Muscle of leg (tissue), 11 donors: ENCODE results near the gene LEKR1. TPM values are rescaled to one million over a fixed set of nuclear protein-coding genes. Genes with fewer than 3 reads are reported as not detected.
"Not testable (repeated sequence)": the region's sequence is repeated elsewhere in the genome, so short reads cannot be mapped to it uniquely, and the experiment has no call there.

Source experiments
- DNase-seq: peaks from one replicate; pipeline ENCODE4 v3.0.0; 2013
- H3K27ac ChIP-seq: one replicate; pipeline ENCODE4 v1.5.1; 2013; ENCODE audit warnings: mild to moderate bottlenecking, low read length, control low read depth
- H3K27me3 ChIP-seq: one replicate; pipeline ENCODE4 v1.6.1; 2013; ENCODE audit warnings: low read length; ENCODE audit not compliant: control insufficient read depth, insufficient read depth
- H3K36me3 ChIP-seq: one replicate; pipeline ENCODE4 v1.6.1; 2013; ENCODE audit warnings: low read length; ENCODE audit not compliant: control insufficient read depth, insufficient read depth
- H3K4me1 ChIP-seq: one replicate; pipeline ENCODE4 v1.6.1; 2013; ENCODE audit warnings: low read length; ENCODE audit not compliant: control insufficient read depth, insufficient read depth
- H3K4me3 ChIP-seq: one replicate; pipeline ENCODE4 v1.5.1; 2013; ENCODE audit warnings: low read length, control low read depth
- H3K9me3 ChIP-seq: replicated peaks from 2 replicates; pipeline ENCODE4 v1.6.1; 2013; ENCODE audit warnings: low read depth, low read length; ENCODE audit not compliant: control insufficient read depth
- WGBS: methylation state at CpG from one replicate; pipeline ENCODE4 v1.1.5; 2013; ENCODE audit warnings: missing lambda C conversion rate; ENCODE audit not compliant: insufficient coverage; 5-methylcytosine and 5-hydroxymethylcytosine counted together
- polyA plus RNA-seq, 8 donors: library from polyadenylated mRNA; unstranded; fragments of 120-200 nt; gene quantifications; one replicate each; pipeline versions ENCODE4 v1.2.1 to v1.2.3, GENCODE V29; 2013; ENCODE audit warnings: inconsistent platforms in 1 of 8, low replicate concordance in 1 of 8; ENCODE audit not compliant: insufficient read length in 8 of 8, insufficient read depth in 1 of 8
- total RNA-seq: library from RNA; stranded (reverse); fragments of 120-200 nt; gene quantifications from one replicate; pipeline ENCODE4 v1.2.4, GENCODE V29; 2013

The LEKR1 gene
- total and polyA plus RNA-seq, 9 donors, result 0.15 to 1.5 (median 0.66) TPM

DNA sequence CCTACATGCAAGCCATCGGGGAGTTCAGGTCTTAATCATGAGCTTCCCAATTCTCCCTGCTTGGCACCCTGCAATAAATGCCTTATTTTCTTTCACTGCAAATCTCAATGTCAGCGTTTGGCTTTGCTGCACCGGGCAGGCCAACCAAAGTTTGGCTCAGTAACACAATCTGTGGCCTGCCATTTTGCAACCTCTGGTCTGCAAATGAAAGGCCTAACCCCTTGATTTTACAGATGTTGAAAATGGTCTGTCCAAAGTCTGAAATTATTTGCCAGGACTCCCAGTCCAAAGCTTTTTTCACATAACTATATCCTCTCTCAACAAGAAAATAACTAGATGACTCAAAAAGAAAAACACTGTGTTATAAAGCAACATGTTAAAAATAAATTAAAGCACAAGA lies 34.0 kb upstream of the LEKR1 start:
- DNase-seq, result no peak
- no peaks in the 10 kb centered on the region for H3K27me3 ChIP-seq
- WGBS, result 85% methylated on average over 3 of the region's 3 CpGs
- no peak overlapping the region for H3K4me3 ChIP-seq
- H3K9me3 ChIP-seq, result no peaks in the 10 kb centered on the region
- no peak overlapping the region for H3K27ac ChIP-seq
- H3K4me1 ChIP-seq, result no peaks in the 10 kb centered on the region
- H3K36me3 ChIP-seq, result no peaks in the 10 kb centered on the region

DNA sequence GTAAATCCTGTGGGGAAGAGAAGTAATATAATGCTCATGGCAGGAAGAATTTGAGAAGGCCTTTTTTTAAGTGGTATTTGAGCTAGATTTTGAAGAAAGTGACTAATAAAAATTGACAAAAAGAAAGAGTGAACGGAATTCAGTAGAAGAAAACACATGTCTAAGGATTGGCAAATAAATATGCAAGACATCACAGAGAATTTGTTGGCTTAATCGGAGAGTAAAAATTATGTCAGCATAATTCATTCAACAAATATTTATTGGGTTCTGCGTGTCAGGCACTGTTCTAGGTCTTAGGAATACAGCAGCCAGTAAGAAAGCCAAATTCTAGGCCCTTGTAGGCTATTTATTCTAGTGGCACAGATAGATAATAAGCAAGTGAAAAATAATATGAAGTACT lies 33.6 kb upstream of the LEKR1 start:
- no CpG with 5 or more reads among the region's 3 CpGs for WGBS
- H3K36me3 ChIP-seq, result no peaks in the 10 kb centered on the region

DNA sequence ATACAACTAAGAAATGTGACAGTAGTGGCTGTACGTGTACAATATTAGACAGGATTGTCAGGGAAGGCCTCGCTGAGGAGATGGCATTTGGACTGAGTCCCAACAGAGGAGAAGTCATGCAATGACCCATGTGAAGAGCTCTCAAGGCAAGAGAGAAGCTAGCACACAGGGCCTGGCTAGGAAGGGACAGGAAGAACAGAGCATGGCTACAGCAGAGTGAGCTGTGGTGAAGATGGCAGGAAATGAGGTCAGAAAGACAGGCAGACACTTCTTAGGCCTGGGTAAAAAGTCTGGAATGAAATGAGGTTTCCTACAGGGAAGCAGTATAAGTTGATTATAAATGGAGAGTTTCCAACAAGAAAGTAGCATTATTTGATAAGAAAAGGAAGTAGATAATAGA lies 33.2 kb upstream of the LEKR1 start:
- Histone ChIP-seq H3K4me3 (no peak overlapping the region), H3K27me3 (no peaks in the 10 kb centered on the region), H3K9me3 (no peaks in the 10 kb centered on the region), H3K4me1 (no peaks in the 10 kb centered on the region), H3K27ac (no peak overlapping the region), H3K36me3 (no peaks in the 10 kb centered on the region)
- WGBS, result 76% methylated on average over 2 of the region's 2 CpGs
- no peak for DNase-seq

More for the DNA sequence above, 33.6 kb upstream of the LEKR1 start:
- Histone ChIP-seq H3K4me3 (no peak overlapping the region), H3K9me3 (no peaks in the 10 kb centered on the region), H3K4me1 (no peaks in the 10 kb centered on the region), H3K27me3 (no peaks in the 10 kb centered on the region), H3K27ac (no peak overlapping the region)
- no peak for DNase-seq

DNA sequence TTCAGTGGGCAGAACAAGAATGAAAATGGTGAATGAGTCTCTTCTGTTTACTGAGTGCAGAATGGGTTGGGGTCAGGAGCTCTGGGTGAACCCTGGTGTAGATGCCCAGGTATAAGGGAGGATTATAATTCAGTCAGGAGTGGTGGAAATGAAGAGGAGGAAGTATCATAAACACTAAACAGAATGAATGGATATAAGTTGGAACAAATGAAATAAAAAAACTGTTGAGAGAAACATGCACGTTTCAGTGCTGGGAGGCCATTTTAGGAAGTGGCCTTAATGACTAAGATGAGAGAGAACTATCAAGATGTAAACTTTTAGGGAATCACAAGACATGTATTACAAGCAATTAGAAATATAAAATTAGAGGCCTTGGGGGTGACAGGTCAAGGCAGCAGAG lies 32.8 kb upstream of the LEKR1 start:
- H3K27ac ChIP-seq, result no peak overlapping the region
- no peak overlapping the region for H3K4me3 ChIP-seq
- no CpG with 5 or more reads among the region's 1 CpG for WGBS
- DNase-seq, result no peak
- H3K4me1 ChIP-seq, result no peaks in the 10 kb centered on the region
- no peaks in the 10 kb centered on the region for H3K9me3 ChIP-seq
- H3K27me3 ChIP-seq, result no peaks in the 10 kb centered on the region
- H3K36me3 ChIP-seq, result no peaks in the 10 kb centered on the region

DNA sequence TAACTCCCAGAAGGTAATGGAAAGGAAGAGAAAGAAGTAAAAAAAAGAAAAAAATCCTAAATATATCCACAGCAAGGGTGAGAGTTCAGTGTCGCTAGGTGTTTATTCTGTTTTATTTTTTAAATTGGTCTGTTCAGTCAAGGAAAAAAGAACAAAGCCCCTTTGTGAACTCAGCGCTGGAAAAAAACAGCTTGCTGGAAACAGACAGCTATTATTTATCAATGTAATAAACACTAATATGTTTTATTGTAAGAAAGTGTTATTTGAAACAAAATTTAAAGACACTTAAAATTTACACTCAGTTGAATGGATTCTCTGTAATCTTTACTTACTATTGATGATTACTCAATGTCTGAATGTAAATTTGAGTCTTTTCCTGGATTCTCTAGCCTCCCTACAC lies 32.3 kb upstream of the LEKR1 start:
- no CpG with 5 or more reads among the region's 2 CpGs for WGBS
- H3K27ac ChIP-seq, result no peak overlapping the region
- no peaks in the 10 kb centered on the region for H3K36me3 ChIP-seq
- DNase-seq, result no peak
- H3K27me3 ChIP-seq, result no peaks in the 10 kb centered on the region
- no peaks in the 10 kb centered on the region for H3K9me3 ChIP-seq
- no peak overlapping the region for H3K4me3 ChIP-seq
- H3K4me1 ChIP-seq, result no peaks in the 10 kb centered on the region

DNA sequence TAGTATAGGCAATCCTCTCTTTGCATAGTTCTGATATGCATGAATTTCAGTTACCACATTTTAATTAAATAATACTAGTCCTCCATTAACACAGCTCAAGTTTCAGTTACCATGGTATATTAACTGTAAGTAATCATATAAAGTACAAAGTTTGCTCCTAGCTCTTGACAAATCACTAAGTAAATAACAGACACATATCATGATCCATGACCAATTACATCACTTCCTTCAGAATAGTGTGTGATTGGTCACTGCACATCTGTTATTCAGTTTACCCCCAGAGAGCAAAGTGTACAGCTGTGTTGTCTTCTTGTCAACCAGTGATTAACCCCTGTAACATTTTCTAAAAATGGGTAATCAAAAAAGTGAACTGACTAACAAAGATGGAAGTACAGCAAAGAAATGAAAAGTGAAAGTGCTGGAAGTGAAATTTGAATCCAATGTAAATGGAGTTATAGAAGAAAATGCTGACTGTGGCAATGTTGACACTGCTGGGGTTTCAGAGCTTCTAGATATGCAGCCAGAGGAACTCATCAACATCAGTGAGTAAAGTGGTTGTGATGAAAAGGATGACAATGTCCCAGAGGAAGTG lies 30.2 kb upstream of the LEKR1 start:
- H3K4me1 ChIP-seq, result no peaks in the 10 kb centered on the region
- DNase-seq, result peak; percentile 7
- H3K27ac ChIP-seq, result no peak overlapping the region
- H3K27me3 ChIP-seq, result no peaks in the 10 kb centered on the region
- H3K9me3 ChIP-seq, result no peaks in the 10 kb centered on the region
- no peaks in the 10 kb centered on the region for H3K36me3 ChIP-seq
- H3K4me3 ChIP-seq, result no peak overlapping the region

DNA sequence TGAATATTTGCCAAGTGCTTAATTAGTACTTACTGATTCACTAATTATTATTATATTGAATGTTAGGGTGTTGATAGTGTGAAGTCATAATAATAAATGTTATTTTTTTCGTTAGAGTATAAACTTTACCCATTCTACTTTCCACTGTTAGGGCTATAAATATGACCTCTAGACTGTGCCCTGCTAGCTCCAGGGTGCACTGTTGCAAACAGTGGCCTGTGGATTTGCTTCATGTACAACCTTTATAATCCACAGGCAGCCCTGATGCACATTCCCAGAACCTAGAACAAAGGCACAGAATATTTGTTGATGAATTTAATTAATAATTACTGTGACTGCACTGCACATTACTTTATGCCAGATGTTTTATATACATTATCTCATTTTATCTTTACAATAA lies 28.8 kb upstream of the LEKR1 start:
- Histone ChIP-seq H3K9me3 (no peaks in the 10 kb centered on the region), H3K27me3 (no peaks in the 10 kb centered on the region), H3K36me3 (no peaks in the 10 kb centered on the region), H3K27ac (no peak overlapping the region), H3K4me1 (no peaks in the 10 kb centered on the region), H3K4me3 (no peak overlapping the region)
- WGBS, result no CpG with 5 or more reads among the region's 1 CpG
- DNase-seq, result no peak

DNA sequence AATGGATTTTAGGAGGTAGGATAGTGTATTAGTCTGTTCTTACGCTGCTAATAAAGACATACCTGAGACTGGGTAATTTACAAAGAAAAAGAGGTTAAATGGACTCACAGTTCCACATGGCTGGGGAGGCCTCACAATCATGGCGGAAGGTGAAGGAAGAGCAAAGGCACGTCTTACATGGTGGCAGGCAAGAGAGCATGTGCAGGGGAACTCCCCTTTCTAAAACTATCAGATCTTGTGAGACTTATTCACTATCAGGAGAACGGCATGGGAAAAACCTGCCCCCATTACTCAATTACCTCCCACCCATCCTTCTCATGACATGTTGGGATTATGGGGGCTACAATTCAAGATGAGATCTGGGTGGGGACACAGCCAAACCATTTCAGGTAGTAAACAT lies 25.9 kb upstream of the LEKR1 start:
- H3K27ac ChIP-seq, H3K4me1 ChIP-seq, H3K36me3 ChIP-seq, H3K4me3 ChIP-seq, H3K27me3 ChIP-seq, H3K9me3 ChIP-seq, DNase-seq: not testable (repeated sequence)
- WGBS, result 86% methylated on average over 1 of the region's 4 CpGs

DNA sequence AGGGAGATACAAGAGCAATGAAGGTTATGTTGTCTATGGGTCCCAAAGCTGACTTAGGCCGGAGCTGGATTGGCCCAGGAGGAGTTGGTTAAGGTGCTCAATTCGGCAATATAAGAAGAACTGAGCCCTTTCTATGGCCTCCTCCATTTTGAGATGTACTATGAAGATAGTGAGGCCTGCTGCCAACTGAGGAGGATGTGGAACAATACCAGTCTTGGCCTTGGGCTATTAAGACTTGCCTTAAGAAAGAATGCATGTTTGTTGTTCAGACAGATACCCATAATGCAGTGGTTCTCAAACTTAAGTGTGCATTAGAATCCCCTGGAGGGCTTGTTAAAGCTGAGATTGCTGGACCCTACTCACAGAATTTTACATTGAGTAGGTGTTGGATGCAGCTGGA lies 24.4 kb upstream of the LEKR1 start:
- no peaks in the 10 kb centered on the region for H3K36me3 ChIP-seq
- no peak overlapping the region for H3K27ac ChIP-seq

DNA sequence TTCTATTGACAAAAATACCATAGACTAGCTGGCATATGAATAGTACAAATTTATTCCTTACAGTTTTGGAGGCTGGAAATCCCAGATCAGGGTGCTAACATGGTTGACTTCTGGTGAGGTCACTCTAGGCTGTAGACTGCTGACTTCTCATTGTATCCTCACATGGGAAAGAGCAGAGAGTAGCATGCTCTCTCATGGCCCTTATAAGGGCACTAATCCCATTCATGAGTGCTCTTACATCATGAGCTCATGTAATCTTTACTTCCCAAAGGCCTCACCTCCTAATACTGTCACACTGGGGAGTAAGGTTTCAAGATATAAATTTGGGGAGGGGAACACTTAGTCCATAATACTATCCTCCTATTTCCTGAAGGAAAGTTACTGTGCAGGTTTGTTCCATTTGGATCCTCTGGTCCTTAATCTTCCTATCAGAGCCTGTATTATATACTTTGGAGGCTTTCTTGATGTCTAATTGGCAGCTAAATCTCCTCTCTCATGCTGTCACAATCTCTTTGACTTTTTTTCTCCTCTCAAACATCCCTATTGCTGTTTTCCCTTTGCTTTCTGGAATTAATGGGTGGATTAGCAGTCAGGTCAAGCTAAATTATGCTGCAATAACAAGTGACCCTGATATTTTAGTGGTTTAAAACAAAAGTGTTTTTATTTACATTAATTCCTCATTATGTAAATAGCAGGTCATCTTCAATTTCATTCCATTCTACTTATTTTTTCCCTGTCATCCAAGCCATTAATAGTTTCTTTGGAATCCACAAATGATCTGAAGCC lies 23.1 kb upstream of the LEKR1 start:
- Histone ChIP-seq H3K9me3 (no peaks in the 10 kb centered on the region), H3K36me3 (no peaks in the 10 kb centered on the region), H3K4me1 (no peaks in the 10 kb centered on the region), H3K27me3 (no peaks in the 10 kb centered on the region), H3K27ac (no peak overlapping the region), H3K4me3 (no peak overlapping the region)
- no peak for DNase-seq

More for the DNA sequence above, 24.4 kb upstream of the LEKR1 start:
- Histone ChIP-seq H3K9me3 (no peaks in the 10 kb centered on the region), H3K27me3 (no peaks in the 10 kb centered on the region), H3K4me1 (no peaks in the 10 kb centered on the region), H3K4me3 (no peak overlapping the region)
- 86% methylated on average over 2 of the region's 2 CpGs for WGBS
- no peak for DNase-seq
